Prostate gland (tissue), 2 donors: ENCODE measurements around the gene SELENOK.

Experiments
- POLR2A ChIP-seq: fragments of 450-650 bp; IDR thresholded peaks from one replicate; pipeline ENCODE4 v1.6.1; 2016; ENCODE audit warnings: antibody characterized with exemption, mild to moderate bottlenecking
- POLR2AphosphoS5 ChIP-seq: sonication (generic); formaldehyde crosslinking; IDR thresholded peaks from one replicate; pipeline ENCODE4 v1.6.1; 2017; ENCODE audit warnings: antibody characterized with exemption
- TF ChIP-seq, protein P1 (sequence below), 4 experiments: fragments of 200-600 bp in 2 of 4; fragments of 450-650 bp in 2 of 4; sonication (generic) in 2 of 4; IDR thresholded peaks; 1 replicate in 3 of 4; 2 replicates in 1 of 4; pipeline ENCODE4 v1.5.1; 2016 to 2019; ENCODE audit warnings: antibody characterized with exemption in 4 of 4, mild to moderate bottlenecking in 2 of 4, moderate library complexity in 2 of 4

DNA sequence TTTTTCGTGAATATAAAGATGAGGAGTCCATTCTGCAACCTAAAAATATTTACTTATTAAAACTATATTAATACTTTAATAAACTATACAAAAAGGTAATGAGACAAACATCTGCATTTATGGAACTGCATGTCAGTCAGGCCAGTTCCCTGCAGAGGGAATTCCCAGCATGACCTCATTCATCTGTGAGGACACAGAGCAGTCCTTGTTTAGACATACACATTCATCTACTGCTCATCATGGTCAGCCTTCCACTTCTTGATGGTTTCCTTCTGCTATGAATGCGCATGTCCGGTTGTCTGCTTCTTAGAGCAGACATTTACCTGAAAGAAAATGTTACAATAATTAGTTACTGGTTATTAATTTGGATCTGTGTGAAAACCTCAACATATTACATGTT lies 6.4 kb downstream of the SELENOK start:
- TF ChIP-seq, protein P1, sequence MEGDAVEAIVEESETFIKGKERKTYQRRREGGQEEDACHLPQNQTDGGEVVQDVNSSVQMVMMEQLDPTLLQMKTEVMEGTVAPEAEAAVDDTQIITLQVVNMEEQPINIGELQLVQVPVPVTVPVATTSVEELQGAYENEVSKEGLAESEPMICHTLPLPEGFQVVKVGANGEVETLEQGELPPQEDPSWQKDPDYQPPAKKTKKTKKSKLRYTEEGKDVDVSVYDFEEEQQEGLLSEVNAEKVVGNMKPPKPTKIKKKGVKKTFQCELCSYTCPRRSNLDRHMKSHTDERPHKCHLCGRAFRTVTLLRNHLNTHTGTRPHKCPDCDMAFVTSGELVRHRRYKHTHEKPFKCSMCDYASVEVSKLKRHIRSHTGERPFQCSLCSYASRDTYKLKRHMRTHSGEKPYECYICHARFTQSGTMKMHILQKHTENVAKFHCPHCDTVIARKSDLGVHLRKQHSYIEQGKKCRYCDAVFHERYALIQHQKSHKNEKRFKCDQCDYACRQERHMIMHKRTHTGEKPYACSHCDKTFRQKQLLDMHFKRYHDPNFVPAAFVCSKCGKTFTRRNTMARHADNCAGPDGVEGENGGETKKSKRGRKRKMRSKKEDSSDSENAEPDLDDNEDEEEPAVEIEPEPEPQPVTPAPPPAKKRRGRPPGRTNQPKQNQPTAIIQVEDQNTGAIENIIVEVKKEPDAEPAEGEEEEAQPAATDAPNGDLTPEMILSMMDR (IDR thresholded peaks at IDR 0.05), result no peak
- TF ChIP-seq POLR2A (no peak), POLR2AphosphoS5 (no peak)
